DMS79 (cell line): ENCODE results near the gene C4BPB.

ENCODE experiments used
- DNase-seq: peaks from one replicate; lab custom pipeline; 2025; lab: John Stamatoyannopoulos, UW

Gene C4BPB

DNA sequence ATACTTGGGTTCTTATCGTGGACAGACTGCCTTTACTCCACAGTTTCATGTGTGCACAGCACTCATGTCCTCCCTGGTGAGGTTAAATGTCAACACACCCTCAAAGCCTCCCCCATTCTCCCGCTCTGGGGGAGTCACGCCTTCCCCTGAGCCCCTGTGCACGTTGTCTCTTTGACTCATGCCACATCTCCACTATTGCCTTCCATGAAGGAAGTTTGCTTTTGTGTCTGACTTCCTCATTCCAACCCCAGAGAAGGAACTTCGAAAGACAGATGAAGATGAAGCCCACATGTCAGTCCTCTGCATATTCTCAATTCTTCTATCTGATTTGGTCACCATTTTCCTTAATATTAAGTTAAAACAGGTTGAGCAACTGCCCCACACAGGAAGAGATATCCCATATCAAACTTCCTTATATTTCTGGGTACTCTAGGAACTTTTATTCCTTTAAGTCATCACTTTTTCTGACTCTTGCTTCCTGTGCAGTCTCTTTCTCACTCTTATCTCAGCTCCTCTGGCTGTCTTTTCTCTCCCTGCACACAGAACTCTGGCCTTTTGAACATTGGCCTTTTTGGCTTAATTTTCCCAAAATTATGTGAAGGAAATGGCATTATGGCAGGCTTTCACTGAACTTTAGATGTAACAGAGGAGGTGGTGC is 56.9 kb downstream of the C4BPB start:
- no peak for DNase-seq
